H1 (cell line): Measurements from ENCODE around the gene E2F3. TPM values are rescaled to one million over a fixed set of nuclear protein-coding genes. Genes with fewer than 3 reads are reported as not detected.

Source experiments
- CTCF ChIA-PET: fragments of 300-600 bp; sonication (Branson Sonifier 250); formaldehyde crosslinking; loops from one replicate; lab custom pipeline; 2021; ENCODE audit not compliant: partially characterized antibody; lab: Charles Lee
- POLR2A ChIA-PET: fragments of 300-600 bp; sonication (Branson Sonifier 250); formaldehyde crosslinking; loops from one replicate; lab custom pipeline; 2021; ENCODE audit warnings: inconsistent platforms; ENCODE audit not compliant: partially characterized antibody; lab: Charles Lee
- DNase-seq, 2 experiments: peaks; one replicate each; pipeline versions ENCODE4 v3.0.0 to v3.0.0-alpha.2; 2010 to 2022; ENCODE audit warnings: low spot score in 2 of 2, low read depth in 1 of 2, mixed read lengths in 1 of 2
- FAIRE-seq: peaks from 2 replicates; lab custom pipeline; 2011; peaks lifted over from hg19 to GRCh38; lab: Jason Lieb, UNC
- H2AFZ ChIP-seq: 2 replicates; pipeline ENCODE4 v1.8.1; 2012; ENCODE audit warnings: low read length, inconsistent platforms
- H2AK5ac ChIP-seq: 2 replicates; pipeline ENCODE4 v1.6.1; 2013; ENCODE audit warnings: low read depth, low read length
- H2BK120ac ChIP-seq: replicated peaks from 2 replicates; pipeline ENCODE3; 2013; ENCODE audit warnings: low read depth, low read length, inconsistent platforms
- H2BK12ac ChIP-seq: 2 replicates; pipeline ENCODE4 v1.6.1; 2013; ENCODE audit warnings: low read depth, low read length
- H2BK15ac ChIP-seq: 2 replicates; pipeline ENCODE4 v1.6.1; 2013; ENCODE audit warnings: low read length
- H2BK20ac ChIP-seq: 2 replicates; pipeline ENCODE4 v1.6.1; 2013; ENCODE audit warnings: low read length
- H2BK5ac ChIP-seq: 2 replicates; pipeline ENCODE4 v1.6.1; 2013; ENCODE audit warnings: low read depth, low read length
- H3K14ac ChIP-seq: 2 replicates; pipeline ENCODE4 v1.6.1; 2013; ENCODE audit warnings: inconsistent platforms; ENCODE audit not compliant: insufficient read length
- H3K18ac ChIP-seq: 2 replicates; pipeline ENCODE4 v1.6.1; 2013; ENCODE audit warnings: low read length; ENCODE audit errors: extremely low read depth
- H3K23ac ChIP-seq: 2 replicates; pipeline ENCODE4 v1.6.1; 2013; ENCODE audit warnings: inconsistent platforms; ENCODE audit not compliant: insufficient read length
- H3K23me2 ChIP-seq: 2 replicates; pipeline ENCODE4 v1.6.1; 2013; ENCODE audit warnings: low read depth, low read length
- H3K27ac ChIP-seq: 2 replicates; pipeline ENCODE4 v1.6.1; 2011; ENCODE audit warnings: low read depth, low read length, inconsistent platforms
- H3K27me3 ChIP-seq, 4 experiments: replicated peaks in 1 of 4; 1 replicate in 1 of 4; 2 replicates in 3 of 4; pipeline versions ENCODE4 v1.6.1 to v1.8.1; 2011 to 2013; ENCODE audit warnings: low read length in 3 of 4, mild to moderate bottlenecking in 3 of 4, inconsistent platforms in 2 of 4, mixed read lengths in 2 of 4, moderate library complexity in 1 of 4; ENCODE audit not compliant: control insufficient read depth in 3 of 4, insufficient read depth in 3 of 4; ENCODE audit errors: extremely low read depth in 1 of 4
- H3K36me3 ChIP-seq, 4 experiments: 2 replicates each; pipeline versions ENCODE4 v1.6.1 to v1.8.1; 2011 to 2013; ENCODE audit warnings: mild to moderate bottlenecking in 4 of 4, low read length in 3 of 4, moderate library complexity in 2 of 4, control low read depth in 1 of 4, inconsistent platforms in 1 of 4; ENCODE audit not compliant: insufficient read depth in 4 of 4, control insufficient read depth in 2 of 4
- H3K4ac ChIP-seq: replicated peaks from 2 replicates; pipeline ENCODE3; 2013; ENCODE audit warnings: low read length, low read depth, mixed read lengths, inconsistent platforms; ENCODE audit not compliant: insufficient read length
- H3K4me1 ChIP-seq, 4 experiments: replicated peaks in 1 of 4; 1 replicate in 1 of 4; 2 replicates in 3 of 4; pipeline versions ENCODE4 v1.6.1 to v1.8.1; 2011 to 2013; ENCODE audit warnings: low read length in 3 of 4, inconsistent platforms in 2 of 4, mixed read lengths in 1 of 4; ENCODE audit not compliant: insufficient read depth in 4 of 4, control insufficient read depth in 3 of 4
- H3K4me2 ChIP-seq, 2 experiments: 2 replicates each; pipeline versions ENCODE4 v1.6.1 to v1.8.1; 2011 to 2013; ENCODE audit warnings: low read depth in 2 of 2, low read length in 2 of 2, control low read depth in 1 of 2, inconsistent platforms in 1 of 2, mild to moderate bottlenecking in 1 of 2; ENCODE audit not compliant: insufficient read depth in 1 of 2
- H3K4me3 ChIP-seq, 4 experiments: fragments of 200-600, 300-600 bp in 1 of 4; sonication (generic), shearing (Covaris generic), sonication (Bioruptor Twin) in 1 of 4; 2 replicates each; pipeline versions ENCODE4 v1.5.1 to v1.8.1; 2011 to 2016; ENCODE audit warnings: low read length in 4 of 4, low read depth in 3 of 4, control low read depth in 2 of 4, inconsistent platforms in 2 of 4, mild to moderate bottlenecking in 2 of 4, mixed read lengths in 1 of 4, moderate library complexity in 1 of 4; ENCODE audit not compliant: insufficient read depth in 2 of 4; ENCODE audit errors: extremely low read depth in 1 of 4
- H3K56ac ChIP-seq: replicated peaks from 2 replicates; pipeline ENCODE3; 2013; ENCODE audit warnings: low read depth, mild to moderate bottlenecking, mixed read lengths, low read length, inconsistent platforms; ENCODE audit not compliant: insufficient read length
- H3K79me1 ChIP-seq: 2 replicates; pipeline ENCODE4 v1.6.1; 2013; ENCODE audit warnings: low read depth, low read length, control low read depth
- H3K79me2 ChIP-seq, 2 experiments: 2 replicates each; pipeline versions ENCODE4 v1.6.1 to v1.8.1; 2012 to 2013; ENCODE audit warnings: low read length in 2 of 2, mild to moderate bottlenecking in 2 of 2, inconsistent platforms in 1 of 2; ENCODE audit not compliant: insufficient read depth in 2 of 2, control insufficient read depth in 1 of 2
- H3K9ac ChIP-seq, 4 experiments: replicated peaks in 1 of 4; 1 replicate in 1 of 4; 2 replicates in 3 of 4; pipeline versions ENCODE4 v1.6.1 to v1.8.1; 2011 to 2013; ENCODE audit warnings: low read depth in 3 of 4, low read length in 3 of 4, control low read depth in 2 of 4, mild to moderate bottlenecking in 2 of 4, moderate library complexity in 2 of 4, inconsistent platforms in 1 of 4; ENCODE audit errors: extremely low read depth in 1 of 4
- H3K9me3 ChIP-seq, 2 experiments: 2 replicates each; pipeline versions ENCODE4 v1.6.1 to v1.8.1; 2012 to 2013; ENCODE audit warnings: mild to moderate bottlenecking in 2 of 2, moderate library complexity in 2 of 2, control low read depth in 1 of 2, inconsistent platforms in 1 of 2, low read depth in 1 of 2, low read length in 1 of 2, mixed read lengths in 1 of 2; ENCODE audit not compliant: insufficient read depth in 2 of 2
- H4K20me1 ChIP-seq, 2 experiments: replicated peaks in 1 of 2; 2 replicates each; pipeline versions ENCODE3 to v1.8.1; 2011 to 2013; ENCODE audit warnings: inconsistent platforms in 2 of 2, low read length in 2 of 2, mild to moderate bottlenecking in 1 of 2; ENCODE audit not compliant: insufficient read depth in 2 of 2, control insufficient read depth in 1 of 2
- H4K5ac ChIP-seq: 2 replicates; pipeline ENCODE4 v1.6.1; 2013; ENCODE audit warnings: low read length, low read depth, mixed read lengths, inconsistent platforms; ENCODE audit not compliant: insufficient read length
- H4K8ac ChIP-seq: 2 replicates; pipeline ENCODE4 v1.8.0; 2013; ENCODE audit warnings: mild to moderate bottlenecking, moderate library complexity, low read length, inconsistent platforms; ENCODE audit not compliant: insufficient read depth; ENCODE audit errors: extremely low read depth
- H4K91ac ChIP-seq: replicated peaks from 2 replicates; pipeline ENCODE3; 2013; ENCODE audit warnings: low read length, mixed read lengths, inconsistent platforms; ENCODE audit not compliant: insufficient read length
- ASH2L ChIP-seq: fragments of 200-600, 300-600 bp; sonication (generic); IDR thresholded peaks from one replicate; pipeline ENCODE4 v1.7.1; 2017; ENCODE audit warnings: low read length
- CREB1 ChIP-seq: IDR thresholded peaks from 2 replicates; pipeline ENCODE4 v1.6.1; 2012; ENCODE audit warnings: inconsistent platforms
- EP300 ChIP-seq, 2 experiments: IDR thresholded peaks; 1 replicate in 1 of 2; 2 replicates in 1 of 2; pipeline ENCODE4 v1.6.1; 2011 to 2012; ENCODE audit warnings: low read depth in 2 of 2, low read length in 2 of 2, mild to moderate bottlenecking in 2 of 2, borderline replicate concordance in 1 of 2, inconsistent platforms in 1 of 2, moderate library complexity in 1 of 2
- GABPA ChIP-seq: IDR thresholded peaks from 2 replicates; pipeline ENCODE4 v1.6.1; 2011; ENCODE audit warnings: mild to moderate bottlenecking, low read length, moderate library complexity, borderline replicate concordance; ENCODE audit not compliant: insufficient read depth
- NRF1 ChIP-seq: IDR thresholded peaks from 2 replicates; pipeline ENCODE4 v1.6.1; 2011; ENCODE audit warnings: mild to moderate bottlenecking, low read depth, low read length, improper control_type of control experiment
- RFX5 ChIP-seq: IDR thresholded peaks from 2 replicates; pipeline ENCODE4 v1.6.1; 2011; ENCODE audit warnings: low read depth, low read length, improper control_type of control experiment, borderline replicate concordance
- RNF2 ChIP-seq: fragments of 200-900, 300-1000 bp; sonication (generic); IDR thresholded peaks from 2 replicates; pipeline ENCODE4 v1.7.1; 2016; ENCODE audit warnings: borderline replicate concordance, low read depth, mild to moderate bottlenecking, antibody characterized with exemption, low read length; ENCODE audit not compliant: poor library complexity, severe bottlenecking; ENCODE audit errors: missing control alignments
- SAP30 ChIP-seq: fragments of 300-600 bp; sonication (generic); IDR thresholded peaks from 2 replicates; pipeline ENCODE4 v1.7.1; 2012; ENCODE audit warnings: low read length, moderate library complexity, mild to moderate bottlenecking, inconsistent platforms; ENCODE audit not compliant: insufficient read depth, insufficient replicate concordance
- SRF ChIP-seq: IDR thresholded peaks from 2 replicates; pipeline ENCODE4 v1.6.1; 2011; ENCODE audit warnings: mild to moderate bottlenecking, low read depth, low read length, moderate library complexity
- ZNF274 ChIP-seq: IDR thresholded peaks from 2 replicates; pipeline ENCODE4 v1.7.0; 2012; ENCODE audit warnings: low read length, borderline replicate concordance; ENCODE audit errors: extremely low read depth
- WGBS, 2 experiments: shearing (Covaris generic) in 1 of 2; methylation state at CpG; one replicate each; pipeline versions ENCODE4 v1.1.6 to v1.1.7; 2013 to 2015; ENCODE audit warnings: low lambda C conversion rate in 2 of 2, mixed read lengths in 2 of 2, inconsistent platforms in 1 of 2, low coverage in 1 of 2, missing lambda C conversion rate in 1 of 2; ENCODE audit not compliant: insufficient replicate concordance in 2 of 2, insufficient coverage in 1 of 2, insufficient read length in 1 of 2; ENCODE audit errors: extremely low coverage in 1 of 2, missing lambda C conversion rate in 1 of 2; 5-methylcytosine and 5-hydroxymethylcytosine counted together
- polyA plus RNA-seq, 7 experiments: library from polyadenylated mRNA; depleted of rRNA in 3 of 7; stranded (reverse) in 5 of 7; unstranded in 2 of 7; fragments of >200 nt in 5 of 7; fragments of 200-250 nt in 2 of 7; gene quantifications; 1 replicate in 5 of 7; 2 replicates in 1 of 7; 4 replicates in 1 of 7; pipeline versions ENCODE4 v1.2.1 to v1.2.3, GENCODE V29; 2011 to 2013; ENCODE audit warnings: missing spikeins in 2 of 7, mixed read lengths in 2 of 7
- total RNA-seq: library from RNA; stranded (reverse); fragmentation: NEBNext Ultra II Directional; extraction: Animal tissue kit (Norgen Biotek cat#: 25700); gene quantifications from 2 replicates; pipeline ENCODE4 v1.2.1, GENCODE V29; 2021

Gene E2F3
- total and polyA plus RNA-seq, 2 of the 8 experiments (the other 6 are each of a cell fraction or from before 2014, with no cell fraction given), result 14.9 to 42.2 TPM

DNA sequence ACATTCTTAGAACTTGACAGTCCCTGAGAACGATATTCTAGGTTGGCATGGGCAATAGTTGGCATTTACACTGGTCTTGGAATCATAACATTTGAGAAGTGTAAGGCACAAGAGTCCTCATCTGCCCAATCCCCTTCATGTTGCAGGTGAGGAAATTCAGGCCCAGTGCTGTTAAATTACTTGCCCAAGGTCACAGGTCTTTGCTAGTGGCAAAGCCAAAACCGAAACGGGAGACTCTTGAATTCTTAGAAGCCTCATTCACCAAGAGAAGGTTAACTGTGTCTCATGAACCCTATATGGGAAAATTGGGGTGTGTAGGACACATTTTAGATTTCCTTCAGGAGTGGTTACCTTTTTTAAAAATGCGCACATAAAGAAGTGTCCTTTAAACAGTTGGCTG, 7.2 kb downstream of the E2F3 start:
- Histone ChIP-seq H3K14ac (no peak overlapping the region), H3K9me3 (no peaks in the 10 kb centered on the region), H2BK5ac (no peak overlapping the region), H3K79me1 (peaks cover 17% of the 10 kb centered on the region), H3K36me3 (peaks cover 4 to 27% (median 10%) of the 10 kb centered on the region in 4 experiments; a peak in 6 of 8 replicates), H3K4me2 (no peak overlapping the region), H3K4me1 (peaks cover 0 to 11% (median 4%) of the 10 kb centered on the region in 4 experiments; a peak in 3 of 7 replicates), H3K56ac (no peak overlapping the region), H3K79me2 (peaks cover 64 to 100% of the 10 kb centered on the region in 2 experiments), H4K20me1 (peaks cover 39 to 43% of the 10 kb centered on the region in 2 experiments), H2BK20ac (no peak overlapping the region), H4K5ac (no peak overlapping the region), H3K18ac (no peak overlapping the region), H3K23ac (no peak overlapping the region), H3K4me3 (no peak overlapping the region), H4K8ac (no peak overlapping the region), H3K27ac (no peak overlapping the region), H2BK15ac (no peak overlapping the region), H3K27me3 (no peaks in the 10 kb centered on the region), H3K23me2 (peaks cover 2% of the 10 kb centered on the region; the same call in 1 of the 2 replicates), H2BK120ac (no peak overlapping the region), H4K91ac (no peak overlapping the region), H2AK5ac (no peak overlapping the region), H2AFZ (no peak overlapping the region), H2BK12ac (no peak overlapping the region), H3K9ac (no peak overlapping the region), H3K4ac (no peak overlapping the region)
- WGBS, 2 experiments, result 87% methylated on average over 4 of the region's 4 CpGs; no CpG with 5 or more reads in 1 of the 2 experiments
- no peak for DNase-seq
- no peak for FAIRE-seq
- POLR2A ChIA-PET, result interaction anchor here (0.9 kb wide), 1 partner anchor 10 kb away, joined by 4 read pairs; no protein-coding TSS in a partner anchor
- no peak for TF ChIP-seq CREB1
- no peak for TF ChIP-seq RNF2
- TF ChIP-seq ASH2L, result no peak
- TF ChIP-seq ZNF274, result no peak
- TF ChIP-seq GABPA, result no peak
- TF ChIP-seq RFX5, result no peak
- no peak for TF ChIP-seq EP300 (IDR thresholded peaks at IDR 0.05; ENCODE audit: borderline replicate concordance in 1 of 2, low read depth in 2 of 2, low read length in 2 of 2)
- no peak for TF ChIP-seq SAP30
- no peak for TF ChIP-seq SRF
- TF ChIP-seq NRF1, result no peak
- CTCF ChIA-PET, result no interaction called here
